ENCODE data around the gene GPX8.

The GPX8 gene

GRCh38 chr5:55172937-55173686, 13.1 kb downstream of the GPX8 start, which contains the start of gene CDC20B:
TSS of gene CDC20B (minus strand) at chr5:55173177. CDS start at chr5:55173000, 177 bp downstream.
- peak; percentile 64 for DNase-seq (ENCODE audit: low spot score)

DNA sequence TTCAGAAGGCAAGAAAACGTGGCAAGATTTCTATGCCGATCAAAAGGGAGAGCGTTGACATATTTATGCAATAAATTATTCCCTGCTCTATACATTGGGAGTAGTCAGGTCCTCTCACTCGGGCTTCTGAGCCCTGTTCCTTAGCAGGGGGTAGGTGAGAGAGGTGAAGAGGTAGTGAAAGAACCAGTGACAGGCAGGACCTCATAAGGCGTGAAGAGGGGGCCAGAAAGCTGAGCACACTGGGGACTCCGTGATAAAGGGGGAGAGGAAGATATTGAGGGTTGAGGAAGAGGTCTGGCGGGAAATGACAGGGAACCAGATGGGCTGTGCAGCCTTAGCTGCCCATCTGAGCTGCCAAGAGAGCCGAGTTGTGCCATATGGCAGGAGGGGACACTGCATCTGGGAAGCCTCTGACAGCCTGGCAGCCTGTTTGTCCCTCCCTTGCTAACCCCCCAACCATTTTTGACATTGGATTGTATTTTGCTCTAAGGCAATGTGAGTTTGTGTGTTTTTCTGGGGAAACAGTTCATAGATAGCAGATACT, 13.8 kb downstream of the GPX8 start:
- peak; percentile 64 for DNase-seq (ENCODE audit: low spot score)

- no peak for DNase-seq (ENCODE audit: low spot score)
These were observed 15.8 kb downstream of the GPX8 start for GRCh38 chr5:55175781-55176175.

DNA sequence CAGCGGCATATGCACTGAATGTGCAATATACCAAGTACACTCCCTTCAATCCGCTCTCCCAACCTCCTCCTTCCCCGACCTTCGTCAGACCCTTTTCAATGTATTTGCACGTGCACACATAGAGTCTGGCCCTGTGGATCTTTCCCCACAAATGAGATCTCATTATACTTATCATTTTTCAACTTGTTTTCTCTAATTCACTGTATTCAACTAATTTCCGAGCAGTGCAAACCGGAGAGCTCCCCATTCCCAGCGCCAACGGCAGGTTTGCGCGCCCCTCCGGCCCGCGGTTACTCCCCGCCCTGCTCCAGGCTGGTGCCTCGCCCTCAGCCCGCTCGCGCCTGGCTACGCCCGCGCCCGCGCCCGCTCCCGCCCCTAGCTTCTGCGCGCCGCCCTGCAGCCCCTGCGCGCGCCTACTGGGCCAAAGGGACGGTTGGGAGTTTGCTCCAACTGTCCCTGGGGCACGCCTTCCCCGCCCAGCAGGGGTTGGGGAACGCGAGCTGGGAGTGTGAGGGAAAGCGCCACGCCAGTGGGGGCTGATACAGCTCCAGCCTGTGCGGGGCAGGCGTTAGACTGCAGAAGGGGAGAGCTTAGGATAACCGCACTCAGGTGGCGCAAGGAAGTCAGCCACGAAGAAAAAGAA, 16.3 kb downstream of the GPX8 start:
- peak; percentile 26 for DNase-seq (ENCODE audit: low spot score)

DNA sequence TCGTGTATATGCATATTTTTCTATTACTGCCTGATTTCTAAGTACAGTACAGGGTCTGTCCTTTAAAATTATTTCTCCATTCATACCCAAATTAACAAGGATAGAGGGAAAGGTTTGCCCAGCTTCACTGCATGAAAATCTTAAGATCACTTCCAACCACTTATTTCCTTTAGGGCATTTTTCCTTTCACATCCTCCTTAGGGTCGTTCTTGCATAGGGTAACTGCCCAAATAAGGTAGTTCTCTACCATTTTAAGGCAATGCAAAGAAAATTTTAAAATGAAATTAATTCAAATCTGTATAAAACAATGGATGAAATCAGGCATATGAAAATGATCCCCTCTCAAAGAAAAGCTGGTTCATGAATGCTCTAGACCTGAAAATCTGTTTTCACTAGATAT, 17.1 kb downstream of the GPX8 start:
- DNase-seq (ENCODE audit: low spot score): no peak

GRCh38 chr5:55180016-55180415, 20.0 kb downstream of the GPX8 start:
- no peak for DNase-seq (ENCODE audit: low spot score)

GRCh38 chr5:55187370-55187769, 27.4 kb downstream of the GPX8 start:
- DNase-seq (ENCODE audit: low spot score): peak; percentile 39

GRCh38 chr5:55188656-55189540, 28.9 kb downstream of the GPX8 start:
- DNase-seq (ENCODE audit: low spot score): no peak

DNA sequence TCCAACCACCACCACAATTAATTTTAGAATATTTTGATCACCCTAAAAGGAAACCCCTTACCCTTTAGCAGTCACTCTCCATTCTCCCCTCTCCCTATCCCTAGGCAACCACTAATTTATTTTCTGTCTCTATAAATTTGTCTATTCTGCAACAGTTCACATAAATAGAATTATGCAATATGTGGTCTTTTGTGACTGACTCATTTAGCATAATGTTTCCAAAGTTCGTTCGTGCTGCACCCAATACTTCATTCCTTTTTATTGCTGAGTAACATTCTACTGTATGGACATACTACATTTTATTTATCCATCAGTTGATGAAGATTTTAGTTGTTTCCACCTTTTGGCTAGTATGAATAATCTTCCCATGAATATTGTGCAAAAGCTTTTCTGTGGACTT, 31.2 kb downstream of the GPX8 start:
- DNase-seq (ENCODE audit: low spot score): no peak

GRCh38 chr5:55205001-55205400, 45.0 kb downstream of the GPX8 start:
- no peak for DNase-seq (ENCODE audit: low spot score)

- no peak for DNase-seq (ENCODE audit: low spot score)
These were observed 51.4 kb downstream of the GPX8 start for GRCh38 chr5:55211184-55211874.
